ENCODE results near the gene C1S. TPM values are rescaled to one million over a fixed set of nuclear protein-coding genes. Genes with fewer than 3 reads are reported as not detected.
A peak's percentile ranks its signal among the peaks of the same experiment; 100 is the strongest.
"Not testable (repeated sequence)": the region's sequence is repeated elsewhere in the genome, so short reads cannot be mapped to it uniquely, and the experiment has no call there.

The C1S gene
- total RNA-seq, 1 experiment from 2014 or later: 21.2 TPM

DNA sequence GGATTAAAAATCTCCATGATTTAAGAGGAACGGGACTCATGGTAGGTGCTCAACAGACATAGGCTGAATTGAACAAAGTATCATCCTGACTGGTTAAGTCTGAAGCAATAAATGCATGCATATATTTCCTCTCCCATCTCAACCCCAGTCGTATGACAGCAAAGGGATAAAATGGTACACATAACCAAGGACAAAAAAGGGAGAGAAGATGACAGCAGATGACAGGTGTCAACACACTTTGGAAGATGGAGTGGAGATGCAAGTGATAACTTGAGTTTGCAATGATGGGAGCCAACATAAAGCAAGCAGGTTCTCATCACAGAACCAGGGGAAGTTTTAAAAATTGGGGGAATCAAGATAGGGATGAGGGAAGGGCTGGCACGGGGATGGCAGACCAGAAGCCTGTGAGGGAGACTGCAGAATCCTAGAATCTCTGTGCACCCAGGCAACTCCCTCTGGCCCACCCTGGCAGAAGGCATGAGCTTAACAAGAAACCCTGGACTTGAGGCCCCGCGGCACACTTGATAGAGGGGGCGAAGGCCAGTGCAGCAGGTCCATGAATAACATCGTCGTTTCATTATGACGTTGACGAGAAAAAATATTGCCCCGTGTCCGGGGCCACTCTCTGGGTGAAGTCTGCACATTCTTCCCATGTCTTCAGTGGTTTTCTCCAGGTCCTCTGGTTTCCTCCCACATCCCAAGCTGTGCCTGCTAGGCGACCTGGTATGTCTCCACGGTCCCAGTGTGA lies 43.5 kb downstream of the C1S start:
- DNase-seq: no peak
- no peaks in the 10 kb centered on the region for H3K27me3 ChIP-seq

DNA sequence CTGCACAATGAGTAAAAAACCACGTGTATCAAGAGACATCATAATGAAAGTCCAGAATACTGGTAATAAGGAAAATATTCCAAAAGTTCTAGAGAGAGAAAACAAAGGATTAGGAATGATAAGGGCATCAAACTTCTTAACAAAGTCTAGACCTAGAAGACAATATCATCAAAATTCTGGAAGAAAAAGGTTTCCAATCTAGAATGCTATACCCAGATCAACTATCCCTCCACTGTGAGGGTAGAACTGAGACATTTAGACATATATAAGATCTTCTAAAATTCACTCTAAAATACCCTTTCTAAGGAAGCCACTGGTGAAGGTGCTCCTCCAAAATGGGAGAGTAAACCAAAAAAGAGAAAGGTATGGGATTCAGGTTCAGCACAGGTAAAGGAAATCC lies 45.6 kb downstream of the C1S start:
- Histone ChIP-seq H3K27me3 (no peaks in the 10 kb centered on the region), H3K36me3 (no peaks in the 10 kb centered on the region), H3K9me3 (peaks cover 6% of the 10 kb centered on the region; the same call in 1 of the 2 replicates), H3K4me3 (no peak overlapping the region)
- DNase-seq: no peak

More for the DNA sequence above, 43.5 kb downstream of the C1S start:
- peaks cover 6% of the 10 kb centered on the region; the same call in 1 of the 2 replicates for H3K9me3 ChIP-seq
- no peak overlapping the region for H3K4me3 ChIP-seq
- H3K36me3 ChIP-seq: no peaks in the 10 kb centered on the region

DNA sequence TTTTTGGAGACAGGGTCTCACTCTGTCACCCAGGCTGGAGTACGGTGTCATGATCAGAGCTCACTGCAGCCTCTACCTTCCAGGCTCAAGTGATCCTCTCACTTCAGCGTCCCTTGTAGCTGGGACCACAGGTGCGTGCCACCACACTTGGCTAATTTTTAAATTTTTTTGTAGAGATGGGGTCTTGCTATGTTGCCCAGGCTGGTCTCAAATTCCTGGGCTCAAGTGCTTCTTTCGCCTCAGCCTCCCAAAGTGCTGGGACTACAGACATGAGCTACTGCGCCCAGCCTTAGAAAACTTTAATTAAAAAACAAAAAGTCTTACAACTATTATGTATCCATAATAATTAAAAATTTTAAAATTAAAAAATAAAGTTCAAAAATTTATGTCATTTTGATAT lies 46.7 kb downstream of the C1S start:
- not testable (repeated sequence) for H3K27me3 ChIP-seq, H3K4me3 ChIP-seq, DNase-seq, H3K36me3 ChIP-seq, H3K9me3 ChIP-seq

DNA sequence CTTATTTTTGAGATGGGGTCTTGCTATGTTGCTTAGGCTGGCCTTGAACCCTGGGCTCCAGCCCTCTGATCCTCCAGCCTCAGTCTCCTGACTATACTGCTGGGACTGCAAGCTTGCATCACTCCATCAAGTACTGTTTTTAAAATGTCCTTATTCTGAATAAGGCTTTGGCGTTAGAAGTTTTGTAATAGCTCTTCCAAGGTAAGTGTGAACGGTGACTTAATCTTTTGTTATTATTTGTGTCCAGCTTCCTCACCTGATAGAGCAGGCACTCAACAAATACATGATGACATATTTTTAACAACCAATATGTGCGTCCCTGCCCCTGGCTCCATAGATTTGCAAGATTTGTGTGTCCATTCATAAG lies 47.1 kb downstream of the C1S start:
- Histone ChIP-seq H3K4me3 (no peak overlapping the region), H3K27me3 (no peaks in the 10 kb centered on the region), H3K36me3 (no peaks in the 10 kb centered on the region), H3K9me3 (peaks cover 6% of the 10 kb centered on the region; the same call in 1 of the 2 replicates)
- DNase-seq: no peak

DNA sequence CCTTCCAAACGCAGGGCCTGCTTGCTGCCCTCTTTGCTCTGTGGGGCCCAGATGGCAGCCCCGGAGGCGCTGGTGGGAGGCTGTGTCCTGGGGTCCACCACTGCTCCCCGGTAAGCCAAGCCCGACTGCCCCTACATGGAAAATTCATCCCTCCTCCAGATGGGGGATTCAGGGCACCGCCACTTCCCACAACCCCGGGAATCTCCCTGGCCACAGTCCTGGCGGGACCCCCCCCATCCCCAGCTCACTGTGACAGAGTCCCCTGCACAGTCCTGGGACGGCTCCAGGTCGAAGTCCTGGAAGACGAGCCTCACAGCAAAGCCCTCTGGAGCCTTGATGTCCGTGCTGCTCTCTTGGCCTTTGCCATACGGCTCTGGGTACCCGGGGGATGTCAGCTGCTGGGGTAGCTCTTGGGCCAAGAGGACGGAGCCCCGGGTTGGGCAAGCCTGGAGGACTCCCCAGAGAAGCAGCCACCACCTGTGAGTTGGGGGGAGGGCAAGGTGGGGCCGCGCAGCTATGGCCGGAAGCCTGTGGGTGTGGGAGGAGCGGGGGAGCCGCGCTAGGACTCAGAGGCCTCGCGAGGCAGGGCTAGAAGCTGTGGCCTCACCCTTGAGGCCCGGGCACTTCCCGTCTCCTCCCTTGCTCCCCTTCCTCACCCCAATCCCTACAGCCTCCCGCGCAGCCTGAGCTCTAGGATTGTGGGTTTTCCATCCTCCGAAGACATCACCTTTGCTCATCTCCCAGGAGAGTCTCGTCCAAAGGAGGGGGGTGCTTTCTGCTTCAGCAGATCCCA lies 47.7 kb downstream of the C1S start:
- DNase-seq: no peak
- H3K36me3 ChIP-seq: no peaks in the 10 kb centered on the region
- no peaks in the 10 kb centered on the region for H3K27me3 ChIP-seq
- peaks cover 6% of the 10 kb centered on the region; the same call in 1 of the 2 replicates for H3K9me3 ChIP-seq
- no peak overlapping the region for H3K4me3 ChIP-seq

DNA sequence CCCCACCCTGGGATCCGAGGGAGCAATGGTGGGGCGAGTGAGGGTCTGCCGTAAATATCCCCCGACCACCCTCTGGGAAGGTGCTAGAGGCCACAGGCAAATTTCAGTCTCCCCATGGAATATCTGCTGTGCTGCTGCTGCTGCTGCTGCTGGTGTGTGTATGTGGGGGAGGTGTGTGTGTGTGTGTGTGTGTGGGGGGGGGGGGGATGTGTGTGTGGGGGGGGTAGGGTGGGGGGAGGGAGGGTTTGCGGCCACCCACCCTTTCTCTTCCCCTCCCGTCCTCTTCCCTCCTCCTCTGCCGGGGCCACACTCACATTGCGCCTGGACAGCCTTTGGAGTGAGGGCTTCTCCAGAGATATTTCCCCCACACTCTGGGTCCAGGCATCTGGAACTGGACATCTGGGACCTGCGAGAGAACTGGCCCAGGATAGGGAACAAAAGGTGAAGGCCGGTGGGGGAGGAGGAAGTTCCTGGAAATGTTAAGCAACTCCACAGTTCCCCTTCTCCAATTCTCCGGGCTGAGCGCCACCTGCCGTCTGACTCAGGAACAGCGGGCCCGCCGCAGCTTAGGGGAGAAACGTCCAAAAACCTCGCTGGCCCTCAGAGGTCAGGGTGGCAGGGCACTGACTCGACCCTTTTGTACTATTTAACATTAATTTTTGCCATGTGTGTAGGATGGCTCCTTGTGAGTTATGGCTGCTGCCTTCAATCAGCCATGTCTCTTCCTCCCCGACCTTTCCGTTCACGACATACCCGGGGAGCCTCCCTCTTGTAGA lies 48.5 kb downstream of the C1S start, which contains the start of gene C1RL:
C1RL (minus strand) TSS at position 419 of the 776 bp plus-strand sequence; CDS start at position 385, 34 bp downstream.
- Histone ChIP-seq H3K36me3 (no peaks in the 10 kb centered on the region), H3K9me3 (peaks cover 6% of the 10 kb centered on the region; the same call in 1 of the 2 replicates), H3K4me3 (peak within 1 kb of the TSS; percentile 29), H3K27me3 (no peaks in the 10 kb centered on the region)
- DNase-seq: peak; percentile 74

DNA sequence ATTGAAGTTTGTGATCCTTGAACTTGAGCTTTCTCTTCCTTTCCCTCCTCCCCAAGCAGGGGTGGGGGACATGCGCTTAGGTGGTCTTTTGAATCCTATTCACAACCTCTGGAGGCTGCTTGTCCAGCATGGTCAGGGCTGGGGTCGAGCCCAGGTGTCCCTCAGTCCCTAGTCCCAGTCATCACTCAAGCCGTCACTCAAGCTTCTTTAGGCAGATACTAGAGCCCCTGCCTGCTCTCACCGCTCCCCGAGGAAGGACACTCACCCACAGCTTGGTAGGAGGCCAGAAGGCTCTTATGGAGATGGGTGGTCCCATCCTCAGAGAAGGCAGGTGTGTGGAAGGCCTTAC lies 49.0 kb downstream of the C1S start:
- Histone ChIP-seq H3K4me3 (no peak overlapping the region), H3K27me3 (no peaks in the 10 kb centered on the region), H3K9me3 (peaks cover 6% of the 10 kb centered on the region; the same call in 1 of the 2 replicates), H3K36me3 (no peaks in the 10 kb centered on the region)
- no peak for DNase-seq

DNA sequence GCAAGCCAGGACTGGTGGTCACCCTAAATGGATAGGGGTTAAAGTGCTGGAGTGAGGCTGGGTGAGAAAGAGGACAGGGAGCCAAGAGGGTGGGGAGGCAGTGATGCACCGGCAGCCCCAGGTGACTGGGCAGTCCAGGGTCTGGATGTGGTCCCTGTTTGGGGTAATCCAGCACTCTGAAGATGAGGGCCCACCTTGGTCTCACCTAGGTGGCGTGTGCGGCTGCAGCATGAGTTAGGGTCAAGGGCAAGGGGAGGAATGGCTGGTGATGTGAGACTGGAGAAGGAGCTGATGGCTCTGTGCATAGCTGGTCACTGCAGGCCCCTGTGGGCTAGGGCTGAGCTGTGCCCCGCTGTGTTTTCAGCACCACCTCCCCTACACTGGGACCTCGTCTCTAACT lies 50.1 kb downstream of the C1S start:
- DNase-seq: no peak
- Histone ChIP-seq H3K36me3 (no peaks in the 10 kb centered on the region), H3K27me3 (no peaks in the 10 kb centered on the region)

DNA sequence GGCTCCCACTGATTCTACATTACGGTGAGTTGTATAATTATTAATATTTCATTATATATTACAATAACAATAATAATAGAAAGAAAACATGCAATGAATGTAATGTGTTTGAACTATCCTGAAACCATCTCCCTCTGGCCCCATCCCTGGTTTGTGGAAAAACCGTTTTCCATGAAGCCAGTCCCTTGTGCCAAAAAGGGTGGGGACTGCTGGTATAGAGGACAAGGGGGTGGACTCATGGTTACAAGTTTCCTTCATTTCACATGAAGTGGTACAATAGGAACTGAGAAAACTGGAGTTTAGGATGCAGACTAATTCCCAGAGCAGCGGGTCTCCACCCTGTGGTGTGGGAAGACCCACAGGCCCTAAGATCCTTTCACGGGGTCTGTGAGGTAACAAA lies 51.5 kb downstream of the C1S start:
- DNase-seq: no peak
- no peaks in the 10 kb centered on the region for H3K36me3 ChIP-seq
- no peaks in the 10 kb centered on the region for H3K9me3 ChIP-seq
- no peak overlapping the region for H3K4me3 ChIP-seq
- H3K27me3 ChIP-seq: no peaks in the 10 kb centered on the region

More for the DNA sequence above, 50.1 kb downstream of the C1S start:
- H3K4me3 ChIP-seq: no peak overlapping the region
- peaks cover 6% of the 10 kb centered on the region; the same call in 1 of the 2 replicates for H3K9me3 ChIP-seq

DNA sequence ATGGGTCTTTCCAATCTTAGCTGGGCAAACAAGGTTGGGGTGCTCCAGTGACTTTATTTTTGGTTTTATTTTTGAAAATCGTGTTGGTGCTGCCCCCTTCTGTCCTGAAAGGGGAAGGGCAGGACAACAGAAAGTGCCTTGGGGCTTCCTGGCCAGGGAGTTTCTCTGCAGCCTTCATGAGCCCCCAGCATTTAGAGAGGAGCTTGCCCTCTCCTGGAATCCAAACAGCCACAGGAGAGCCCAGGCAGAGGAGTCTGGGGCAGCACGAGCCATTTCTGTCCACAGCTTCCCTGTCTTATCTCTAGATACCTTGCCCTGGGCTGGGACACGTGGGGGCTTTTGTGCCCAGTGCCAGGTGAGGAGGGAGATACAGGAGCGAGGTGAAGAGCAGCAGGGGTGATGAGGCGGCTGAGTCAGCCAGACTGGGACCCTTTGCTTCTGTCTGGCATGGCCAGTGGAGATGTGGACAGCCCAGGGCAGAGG lies 52.9 kb downstream of the C1S start:
- DNase-seq: no peak
- 0 out of 2 replicates have a peak, but pooled peaks cover 3% of the 10 kb centered on the region for H3K27me3 ChIP-seq
- H3K9me3 ChIP-seq: no peaks in the 10 kb centered on the region
- H3K36me3 ChIP-seq: no peaks in the 10 kb centered on the region
- H3K4me3 ChIP-seq: no peak overlapping the region

DNA sequence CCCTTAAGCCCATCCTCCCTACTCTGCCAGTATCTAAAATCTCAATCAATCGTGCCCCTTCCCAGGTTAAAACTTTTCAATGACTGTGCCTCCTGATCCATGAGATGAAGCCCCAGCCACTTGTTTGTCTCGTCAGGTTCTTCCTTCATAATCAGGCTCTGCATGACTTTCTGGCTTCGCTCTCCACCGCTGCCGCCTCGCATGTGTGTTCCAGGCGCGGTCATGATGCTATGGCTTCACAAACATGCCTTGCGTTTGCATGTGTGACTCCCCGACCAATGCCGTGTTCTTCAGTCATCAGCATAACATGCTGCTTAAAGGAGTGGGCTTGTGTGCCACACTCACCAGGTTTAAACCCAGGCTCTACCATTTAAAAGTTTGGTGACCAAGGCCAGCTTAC lies 53.5 kb downstream of the C1S start:
- Histone ChIP-seq H3K27me3 (0 out of 2 replicates have a peak, but pooled peaks cover 3% of the 10 kb centered on the region), H3K9me3 (no peaks in the 10 kb centered on the region), H3K36me3 (no peaks in the 10 kb centered on the region), H3K4me3 (no peak overlapping the region)
- DNase-seq: no peak

DNA sequence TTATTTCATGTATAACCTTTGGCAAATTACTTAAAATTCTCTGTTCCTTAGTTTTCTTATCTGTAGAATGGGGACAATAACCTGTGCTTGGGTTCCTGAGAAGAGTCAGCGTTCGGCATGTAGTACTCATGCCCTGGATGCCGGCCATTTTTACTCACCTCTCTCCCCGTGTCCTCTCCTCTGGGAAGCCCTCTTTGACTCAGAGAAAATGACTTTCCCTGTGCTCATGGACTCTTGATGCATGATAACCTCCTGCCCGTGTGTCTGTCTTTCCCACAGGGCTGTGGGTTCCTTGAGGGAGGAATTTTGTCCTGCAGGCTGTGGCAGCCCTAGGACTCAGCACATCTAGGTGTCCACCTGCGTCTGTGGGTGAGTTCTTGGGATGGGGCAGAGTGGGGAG lies 54.3 kb downstream of the C1S start:
- no peak overlapping the region for H3K4me3 ChIP-seq
- H3K9me3 ChIP-seq: no peaks in the 10 kb centered on the region
- no peaks in the 10 kb centered on the region for H3K36me3 ChIP-seq
- 0 out of 2 replicates have a peak, but pooled peaks cover 3% of the 10 kb centered on the region for H3K27me3 ChIP-seq
- no peak for DNase-seq

DNA sequence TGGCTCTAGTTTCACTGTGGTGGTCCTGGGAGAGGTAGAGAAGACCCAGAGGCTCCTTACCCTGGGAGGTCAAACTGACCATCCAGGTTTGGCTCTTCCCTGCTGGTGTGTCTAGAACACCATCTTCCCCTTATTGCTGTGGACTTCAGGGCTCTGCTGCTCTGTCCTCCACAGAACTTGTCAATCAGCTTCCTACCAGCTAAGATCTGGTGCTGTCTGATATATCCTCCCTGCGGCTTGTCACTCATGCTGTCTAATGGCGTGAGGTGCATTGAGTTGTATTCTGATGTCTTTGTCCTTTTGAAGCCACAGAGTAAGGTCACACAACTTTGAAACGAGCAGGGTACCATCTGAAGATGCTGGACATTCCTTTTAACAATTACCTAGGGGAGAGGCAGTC lies 55.7 kb downstream of the C1S start:
- no peak for DNase-seq
- H3K9me3 ChIP-seq: no peaks in the 10 kb centered on the region
- no peaks in the 10 kb centered on the region for H3K36me3 ChIP-seq
- H3K27me3 ChIP-seq: 0 out of 2 replicates have a peak, but pooled peaks cover 3% of the 10 kb centered on the region
- H3K4me3 ChIP-seq: no peak overlapping the region

DNA sequence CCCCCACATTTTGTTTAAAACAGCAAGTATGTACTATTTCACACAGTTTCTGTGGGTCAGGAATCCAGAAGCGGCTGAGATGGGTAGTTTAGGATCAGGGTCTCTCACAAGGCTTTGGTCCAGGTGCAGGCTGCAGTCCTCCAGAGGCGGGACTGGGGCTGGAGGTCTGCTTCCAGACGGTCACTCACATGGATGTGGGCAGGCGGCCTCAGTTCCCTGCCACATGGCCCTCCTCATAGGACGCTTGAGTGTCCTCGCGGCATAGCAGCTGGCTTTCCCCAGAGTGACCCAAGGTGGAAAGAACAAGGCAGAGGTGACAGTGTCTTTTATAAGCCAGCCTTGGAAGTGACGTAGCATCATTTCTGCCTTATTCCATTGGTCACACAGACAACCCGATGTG lies 56.4 kb downstream of the C1S start:
- Histone ChIP-seq H3K4me3 (no peak overlapping the region), H3K36me3 (no peaks in the 10 kb centered on the region), H3K9me3 (no peaks in the 10 kb centered on the region), H3K27me3 (0 out of 2 replicates have a peak, but pooled peaks cover 3% of the 10 kb centered on the region)
- no peak for DNase-seq

DNA sequence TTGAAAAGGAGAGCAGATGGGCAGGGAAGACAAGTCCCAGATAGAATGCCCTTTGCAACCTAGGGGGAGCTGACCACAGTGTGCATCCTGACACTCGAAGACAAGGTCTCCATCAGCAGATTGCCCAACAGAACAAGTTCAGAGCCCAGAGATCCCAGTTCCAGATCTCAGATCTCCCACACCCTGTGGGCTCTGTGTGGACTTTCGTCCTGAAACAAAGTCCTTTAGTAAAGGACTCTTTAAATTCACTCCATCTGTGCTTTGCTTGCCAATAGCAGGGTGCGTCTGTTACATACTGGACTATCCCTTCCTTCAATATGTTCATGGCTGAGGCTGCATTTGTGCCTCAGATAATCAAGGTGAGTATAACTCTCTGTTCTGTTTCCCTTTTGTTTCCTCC lies 57.2 kb downstream of the C1S start:
- H3K9me3 ChIP-seq: no peaks in the 10 kb centered on the region
- H3K4me3 ChIP-seq: no peak overlapping the region
- H3K36me3 ChIP-seq: no peaks in the 10 kb centered on the region
- no peak for DNase-seq
- 0 out of 2 replicates have a peak, but pooled peaks cover 3% of the 10 kb centered on the region for H3K27me3 ChIP-seq

DNA sequence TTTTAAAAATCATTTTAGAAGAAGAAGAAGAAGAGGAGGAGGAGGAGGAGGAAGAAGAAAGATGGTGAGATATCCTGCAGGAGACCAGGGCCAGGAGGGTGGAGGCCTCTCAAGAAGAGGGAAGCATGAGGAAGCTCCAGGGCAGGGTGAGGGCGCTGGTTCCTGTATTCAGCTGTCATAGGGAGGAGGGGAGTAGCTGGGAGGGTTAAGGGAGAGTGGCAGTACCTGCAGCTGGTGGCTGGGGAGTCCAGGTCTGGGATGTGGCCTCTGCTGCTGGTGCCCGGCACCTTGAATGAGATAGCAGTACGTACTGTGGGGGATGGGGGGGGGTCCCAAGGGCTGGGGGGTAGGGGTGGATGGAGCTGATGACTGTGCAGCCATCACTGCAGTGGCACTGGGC lies 58.4 kb downstream of the C1S start:
- H3K4me3 ChIP-seq: no peak overlapping the region
- no peaks in the 10 kb centered on the region for H3K36me3 ChIP-seq
- H3K9me3 ChIP-seq: no peaks in the 10 kb centered on the region
- 0 out of 2 replicates have a peak, but pooled peaks cover 3% of the 10 kb centered on the region for H3K27me3 ChIP-seq
- DNase-seq: no peak

DNA sequence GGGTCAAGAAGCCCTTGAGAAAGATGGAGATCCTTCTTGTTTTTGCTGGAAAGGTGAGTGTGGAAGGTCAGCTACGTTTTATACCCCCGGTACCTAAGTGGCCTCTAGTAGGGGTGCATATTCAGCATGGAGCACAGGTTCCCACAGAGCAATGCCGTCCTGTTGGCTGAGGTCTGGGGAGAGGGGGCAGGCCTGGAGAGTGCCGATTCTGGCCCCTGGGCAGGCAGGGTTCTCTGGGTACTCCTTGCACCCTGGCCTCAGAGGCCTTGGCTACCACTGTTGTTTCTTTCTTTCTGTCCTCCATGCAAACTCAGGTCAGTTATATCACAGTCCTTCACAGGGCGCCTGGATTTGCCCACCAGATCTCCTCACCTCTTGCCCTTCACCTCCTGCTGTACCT lies 59.6 kb downstream of the C1S start:
- DNase-seq: no peak

More for the DNA sequence above, 59.6 kb downstream of the C1S start:
- no peaks in the 10 kb centered on the region for H3K36me3 ChIP-seq
- H3K27me3 ChIP-seq: 0 out of 2 replicates have a peak, but pooled peaks cover 3% of the 10 kb centered on the region
- H3K9me3 ChIP-seq: no peaks in the 10 kb centered on the region
- no peak overlapping the region for H3K4me3 ChIP-seq
